Tibial artery (tissue), 4 donors: ENCODE data around the gene PPARA.

Experiments
- DNase-seq, 2 donors: peaks; one replicate each; pipeline ENCODE4 v3.0.0-alpha.2; 2019
- H3K27ac ChIP-seq, 2 donors: fragments of 200-600 bp; sonication (generic) in 1 of 2; 1 replicate in 1 of 2; 2 replicates in 1 of 2; pipeline ENCODE4 v1.5.1; 2018 to 2019; ENCODE audit warnings: mild to moderate bottlenecking in 1 of 2
- H3K27me3 ChIP-seq, 2 donors: fragments of 200-600 bp; sonication (generic) in 1 of 2; one replicate each; pipeline versions ENCODE4 v1.5.1 to v1.6.0; 2016 to 2019
- H3K36me3 ChIP-seq, 3 donors: fragments of 200-600 bp; sonication (generic) in 2 of 3; one replicate each; pipeline ENCODE4 v1.5.1; 2016 to 2019; ENCODE audit warnings: mild to moderate bottlenecking in 2 of 3
- H3K4me1 ChIP-seq, 4 donors: fragments of 200-600 bp; sonication (generic) in 2 of 4; 1 replicate in 3 of 4; 2 replicates in 1 of 4; pipeline ENCODE4 v1.5.1; 2016 to 2019
- H3K4me3 ChIP-seq, 2 donors: fragments of 200-600 bp; sonication (generic) in 1 of 2; 1 replicate in 1 of 2; 2 replicates in 1 of 2; pipeline ENCODE4 v1.5.1; 2018 to 2019; ENCODE audit warnings: mild to moderate bottlenecking in 2 of 2
- H3K9me3 ChIP-seq, 3 donors: fragments of 200-600 bp; sonication (generic) in 1 of 3; one replicate each; pipeline ENCODE4 v1.5.1; 2016 to 2019
- CTCF ChIP-seq, 2 experiments: fragments of 200-600 bp in 1 of 2; fragments of 450-650 bp in 1 of 2; IDR thresholded peaks; one replicate each; pipeline ENCODE4 v1.5.1; 2017 to 2019; ENCODE audit warnings: antibody characterized with exemption in 2 of 2, mild to moderate bottlenecking in 1 of 2, moderate library complexity in 1 of 2
- intact Hi-C: fragments of 100-400 bp; cut with DNase I; formaldehyde crosslinking; loops from one replicate; pipeline ENCODE4 v1.15.0; 2023; ENCODE audit warnings: low total_unique reads

The PPARA gene

GRCh38 chr22:46112405-46112804, 37.9 kb upstream of the PPARA start:
- no peak overlapping the region for H3K4me3 ChIP-seq
- H3K9me3 ChIP-seq = no peaks in the 10 kb centered on the region
- intact Hi-C loops = no loop called here
- peaks cover 6 to 96% (median 84%) of the 10 kb centered on the region in 4 donors for H3K4me1 ChIP-seq
- peaks cover 15 to 64% (median 52%) of the 10 kb centered on the region in 3 donors for H3K36me3 ChIP-seq
- no peaks in the 10 kb centered on the region for H3K27me3 ChIP-seq
- H3K27ac ChIP-seq = peak overlapping the region; percentile 75 to 78
- no peak for TF ChIP-seq CTCF (IDR thresholded peaks at IDR 0.05)
- no peak for DNase-seq

GRCh38 chr22:46113110-46113909, 37.0 kb upstream of the PPARA start:
- intact Hi-C loops = no loop called here
- H3K36me3 ChIP-seq = peaks cover 15 to 55% (median 44%) of the 10 kb centered on the region in 3 donors
- H3K9me3 ChIP-seq = no peaks in the 10 kb centered on the region
- no peak for DNase-seq
- H3K27ac ChIP-seq = peak overlapping the region; percentile 75 to 78
- H3K27me3 ChIP-seq = no peaks in the 10 kb centered on the region
- no peak overlapping the region for H3K4me3 ChIP-seq
- no peak for TF ChIP-seq CTCF (IDR thresholded peaks at IDR 0.05)
- H3K4me1 ChIP-seq = peaks cover 6 to 87% (median 75%) of the 10 kb centered on the region in 4 donors

DNA sequence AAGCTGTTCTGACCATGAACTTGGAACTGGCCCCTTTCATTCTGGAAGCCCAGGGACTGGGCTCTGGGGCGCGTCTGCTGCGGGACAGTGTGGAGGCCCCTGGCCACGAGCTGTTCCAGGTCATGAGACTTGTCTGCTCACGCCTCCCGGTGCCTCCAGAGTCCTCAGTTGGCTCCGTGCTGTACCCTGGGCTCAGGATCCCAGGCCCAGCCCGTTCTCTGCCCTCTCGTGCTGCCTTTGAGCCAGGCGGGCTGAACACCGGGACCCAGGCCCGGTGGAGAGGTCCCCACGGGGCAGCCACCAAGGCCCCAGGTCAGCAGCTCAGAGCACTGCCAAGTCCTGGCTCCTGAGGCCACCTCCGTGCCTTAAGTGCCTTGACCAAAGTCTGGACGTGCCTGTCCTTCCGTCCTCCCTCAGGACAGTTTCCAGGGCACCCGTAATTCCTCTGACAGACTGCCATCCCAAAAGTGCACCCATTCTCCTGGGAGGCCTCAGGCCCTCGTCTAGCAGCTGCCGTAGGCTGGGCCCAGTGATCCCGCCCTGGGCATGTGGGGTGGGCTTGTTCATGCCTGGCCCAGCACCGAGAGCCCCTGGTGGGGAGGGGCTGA, 36.3 kb upstream of the PPARA start:
- peak in 1 of 2 donors; percentile 90 for DNase-seq
- peaks cover 6 to 80% (median 68%) of the 10 kb centered on the region in 4 donors for H3K4me1 ChIP-seq
- H3K27ac ChIP-seq = peak overlapping the region; percentile 75 to 78
- no peak overlapping the region for H3K4me3 ChIP-seq
- intact Hi-C loops = no loop called here
- H3K27me3 ChIP-seq = no peaks in the 10 kb centered on the region
- TF ChIP-seq CTCF (IDR thresholded peaks at IDR 0.05) = no peak
- peaks cover 15 to 49% (median 38%) of the 10 kb centered on the region in 3 donors for H3K36me3 ChIP-seq
- no peaks in the 10 kb centered on the region for H3K9me3 ChIP-seq

- peak in 1 of 2 donors; percentile 79 for DNase-seq
- Histone ChIP-seq H3K36me3 (peaks cover 11 to 41% (median 31%) of the 10 kb centered on the region in 3 donors), H3K27ac (peak overlapping the region; percentile 75 to 78), H3K27me3 (no peaks in the 10 kb centered on the region), H3K4me3 (no peak overlapping the region), H3K9me3 (no peaks in the 10 kb centered on the region), H3K4me1 (peaks cover 3 to 73% (median 61%) of the 10 kb centered on the region in 4 donors)
- intact Hi-C loops = no loop called here
- TF ChIP-seq CTCF (IDR thresholded peaks at IDR 0.05) = peak in 1 of 2 experiments; percentile 14
Observed at GRCh38 chr22:46114518-46115387, 35.6 kb upstream of the PPARA start.

- H3K4me1 ChIP-seq = peaks cover 0 to 73% (median 57%) of the 10 kb centered on the region in 4 donors
- H3K27ac ChIP-seq = peak overlapping the region; percentile 75 to 78
- no peaks in the 10 kb centered on the region for H3K27me3 ChIP-seq
- no peak for TF ChIP-seq CTCF (IDR thresholded peaks at IDR 0.05)
- no peak for DNase-seq
- no peaks in the 10 kb centered on the region for H3K9me3 ChIP-seq
- peaks cover 5 to 36% (median 25%) of the 10 kb centered on the region in 3 donors for H3K36me3 ChIP-seq
- no peak overlapping the region for H3K4me3 ChIP-seq
- intact Hi-C loops = no loop called here
Observed at GRCh38 chr22:46115388-46115678, 35.0 kb upstream of the PPARA start.
